Measurements from ENCODE around the gene RANGAP1.

The RANGAP1 gene

DNA sequence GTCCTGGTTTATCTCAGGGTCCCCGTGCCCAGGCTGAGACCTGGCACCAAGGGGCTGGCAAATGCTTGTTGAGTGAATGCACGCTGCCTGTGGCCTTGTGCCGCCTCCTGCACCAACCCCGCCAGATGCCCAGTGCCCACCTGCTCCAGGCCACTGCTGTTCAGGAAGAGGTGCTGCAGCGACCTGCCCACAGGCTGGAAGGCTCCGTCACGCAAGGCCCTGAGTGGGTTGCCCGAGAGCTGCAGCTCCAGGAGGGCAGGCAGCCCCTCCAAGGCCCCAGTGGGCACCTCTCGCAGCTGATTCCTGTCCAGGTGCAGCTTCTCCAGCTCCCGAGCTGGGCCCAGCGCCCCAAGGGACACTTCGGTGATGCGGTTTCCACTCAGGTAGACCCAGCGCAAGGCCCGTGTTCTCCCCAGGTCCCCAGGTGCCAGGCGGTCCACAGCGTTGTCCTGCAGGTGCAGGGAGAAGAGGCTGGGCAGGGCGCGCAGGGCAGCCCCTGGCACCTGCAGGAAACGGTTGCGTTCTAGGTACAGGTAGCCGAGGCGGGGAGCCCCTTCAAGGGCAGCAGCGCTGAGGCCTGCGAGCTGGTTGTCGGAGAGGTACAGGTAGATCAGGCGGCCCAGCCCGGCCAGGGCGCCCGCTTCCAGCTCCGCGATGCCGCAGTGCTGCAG is 48.8 kb downstream of the RANGAP1 start:
- no peak for DNase-seq

DNA sequence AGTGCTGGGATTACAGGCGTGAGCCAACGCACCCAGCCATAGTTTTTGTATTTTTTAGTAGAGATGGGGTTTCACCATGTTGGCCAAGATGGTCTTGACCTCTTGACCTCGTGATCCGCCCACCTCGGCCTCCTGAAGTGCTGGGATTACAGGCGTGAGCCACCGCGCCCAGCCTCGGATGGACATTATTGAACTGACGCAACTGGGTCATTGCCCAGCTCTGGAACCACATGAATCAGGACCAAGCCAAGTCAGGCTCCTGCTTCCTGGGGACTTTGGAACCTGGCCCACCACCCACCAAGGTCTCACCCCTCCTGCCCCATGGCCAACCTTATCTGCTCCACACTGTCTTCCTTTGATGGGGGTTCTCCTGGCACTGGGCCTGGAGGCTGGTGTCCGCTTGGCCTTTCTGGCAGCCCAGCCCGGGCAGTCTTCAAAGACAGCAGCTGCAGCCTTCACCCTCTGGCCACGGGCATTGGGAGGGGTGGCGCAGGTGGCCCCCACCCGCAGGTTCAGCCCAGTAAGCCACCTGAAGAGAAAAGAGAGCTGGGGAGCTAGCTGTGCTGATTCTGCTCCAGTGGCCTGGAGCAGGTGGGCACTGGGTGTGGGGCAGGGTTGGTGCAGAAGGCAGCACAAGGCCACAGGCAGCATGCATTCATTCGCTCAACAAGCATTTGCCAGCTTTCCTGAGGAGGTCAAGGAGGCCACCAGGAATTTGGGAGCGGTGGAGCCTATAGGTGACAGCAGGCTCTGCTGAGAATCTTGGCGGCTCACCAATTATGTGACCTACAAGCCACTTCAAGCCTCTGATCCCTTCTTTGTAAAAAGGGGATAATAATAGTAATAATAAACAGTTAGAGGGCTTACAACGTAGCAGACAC is 50.9 kb downstream of the RANGAP1 start:
- no peak for DNase-seq

DNA sequence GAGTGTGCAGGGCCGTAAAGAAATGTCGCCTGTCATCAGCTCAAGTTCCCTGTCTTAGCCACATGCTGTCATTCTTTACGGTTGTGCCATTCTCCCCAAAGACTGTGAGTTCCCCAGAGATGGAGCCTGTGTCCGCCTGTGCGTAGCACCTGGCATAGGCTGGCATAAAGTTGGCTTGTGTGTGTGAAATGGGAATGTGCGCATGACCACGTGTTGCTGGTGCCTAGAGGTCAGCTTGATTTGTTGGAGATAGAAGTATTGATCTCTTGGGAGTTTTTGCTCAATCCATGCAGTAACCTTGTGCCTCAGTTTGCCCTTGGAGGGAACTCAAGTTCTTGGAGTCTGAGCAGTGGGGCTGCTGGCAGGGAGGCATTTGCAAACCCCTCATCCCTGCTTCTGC is 54.6 kb downstream of the RANGAP1 start:
- no peak for DNase-seq

DNA sequence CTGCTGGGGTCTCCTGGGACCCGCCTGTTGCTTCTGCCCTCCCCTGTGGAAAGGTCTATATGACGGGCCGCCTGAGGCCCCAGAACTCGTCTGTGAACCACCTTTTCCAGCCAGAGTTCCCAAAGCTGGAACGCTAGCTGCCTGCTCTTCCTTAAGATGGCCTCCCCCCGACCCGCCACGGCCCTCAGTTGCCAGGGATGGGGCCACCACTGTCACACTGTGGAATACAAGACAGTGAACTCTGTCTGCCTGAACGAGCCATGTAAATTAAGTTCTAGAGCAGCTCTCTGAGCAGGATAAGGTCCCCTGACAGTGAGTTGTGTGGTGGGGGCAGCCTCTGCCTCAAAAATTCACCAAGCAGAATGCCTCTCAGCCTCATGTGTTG is 55.6 kb downstream of the RANGAP1 start:
- DNase-seq: no peak

DNA sequence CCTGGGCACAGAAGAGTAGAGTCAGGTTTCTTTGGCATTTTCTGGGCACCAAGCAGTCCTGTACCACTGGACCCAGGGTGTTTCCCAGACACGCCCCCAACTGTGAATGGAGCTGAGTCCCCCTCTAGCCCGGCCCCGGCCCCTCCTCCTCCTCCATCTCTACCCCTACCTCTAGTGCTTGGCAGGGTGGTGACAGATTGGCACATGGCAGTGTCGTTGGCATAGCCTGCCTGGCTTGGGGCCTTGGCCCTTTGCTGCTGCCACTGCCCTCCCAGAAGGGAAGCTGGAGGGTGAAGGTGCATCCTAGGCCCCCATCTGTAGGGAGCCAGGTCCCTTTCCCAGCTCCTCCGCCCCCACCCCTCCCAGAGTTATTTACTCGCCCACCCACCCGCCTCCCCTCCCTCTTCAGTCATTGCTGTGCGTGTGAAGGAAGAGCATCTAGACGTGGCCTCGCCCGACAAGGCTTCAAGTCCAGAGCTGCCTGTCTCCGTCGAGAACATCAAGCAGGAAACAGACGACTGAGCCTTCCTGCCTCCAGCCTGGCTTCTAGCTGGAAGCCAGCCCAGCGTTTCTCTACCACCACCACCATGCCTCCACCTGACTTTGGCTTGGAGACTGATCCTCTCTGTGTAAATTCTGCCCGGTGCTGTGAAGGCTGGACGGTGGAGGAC is 56.1 kb downstream of the RANGAP1 start:
- no peak for DNase-seq

DNA sequence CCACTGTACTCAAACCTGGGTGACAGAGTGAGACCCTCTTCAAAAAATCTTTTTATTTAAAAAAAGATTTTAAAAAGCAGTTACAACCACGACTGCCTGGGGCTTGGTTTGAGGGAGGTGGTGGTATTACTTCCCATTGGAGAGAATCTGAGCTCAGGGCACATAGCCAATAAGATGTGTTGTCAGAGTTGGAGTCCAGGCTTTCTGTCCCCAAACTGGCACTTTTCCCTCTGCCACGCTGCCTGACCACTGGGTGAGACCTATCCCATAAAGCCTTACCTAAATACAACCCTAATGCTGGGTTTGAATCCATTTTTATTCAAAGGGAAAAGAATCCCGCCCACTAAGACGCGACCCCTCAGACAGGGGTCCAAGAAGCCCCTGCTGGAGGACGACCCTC is 56.8 kb downstream of the RANGAP1 start:
- DNase-seq: no peak

DNA sequence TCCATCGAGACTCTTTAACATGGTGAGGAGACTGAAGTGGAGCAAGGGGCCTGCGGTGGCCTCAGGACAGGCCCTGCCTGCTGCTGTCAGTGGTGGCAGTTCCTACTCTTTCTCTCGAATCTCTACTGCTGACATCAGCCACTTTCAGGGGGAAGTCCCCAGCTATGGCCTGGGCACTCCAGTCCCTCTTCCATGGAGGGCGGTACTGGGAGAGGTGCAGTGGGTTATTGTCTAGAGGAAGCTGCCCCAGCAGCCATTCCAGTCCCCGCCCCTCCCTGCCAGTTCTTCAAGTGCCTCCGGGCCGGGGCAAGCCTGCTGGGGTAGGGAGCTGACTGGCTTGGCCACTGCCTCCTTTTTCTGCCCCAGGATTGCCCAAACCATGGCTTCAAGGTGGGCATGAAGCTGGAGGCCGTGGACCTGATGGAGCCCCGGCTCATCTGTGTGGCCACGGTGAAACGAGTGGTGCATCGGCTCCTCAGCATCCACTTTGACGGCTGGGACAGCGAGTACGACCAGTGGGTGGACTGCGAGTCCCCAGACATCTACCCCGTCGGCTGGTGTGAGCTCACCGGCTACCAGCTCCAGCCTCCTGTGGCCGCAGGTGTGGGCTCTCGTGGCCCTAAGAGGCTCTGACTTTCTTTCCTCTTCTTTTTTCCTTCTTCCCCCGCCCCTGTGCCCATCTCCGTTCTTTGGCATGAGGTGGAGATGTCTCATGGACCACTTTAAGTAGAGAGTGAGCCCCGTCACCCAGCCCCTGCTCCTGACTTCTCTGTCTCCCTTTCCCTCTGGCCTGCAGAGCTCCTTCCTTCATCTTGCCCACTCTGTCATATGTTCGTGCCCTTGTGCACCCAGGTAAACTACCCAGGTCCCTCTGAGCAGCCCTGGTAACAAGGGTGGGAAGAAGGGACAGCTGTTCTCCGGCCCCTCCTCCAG is 59.0 kb downstream of the RANGAP1 start:
- DNase-seq: no peak

DNA sequence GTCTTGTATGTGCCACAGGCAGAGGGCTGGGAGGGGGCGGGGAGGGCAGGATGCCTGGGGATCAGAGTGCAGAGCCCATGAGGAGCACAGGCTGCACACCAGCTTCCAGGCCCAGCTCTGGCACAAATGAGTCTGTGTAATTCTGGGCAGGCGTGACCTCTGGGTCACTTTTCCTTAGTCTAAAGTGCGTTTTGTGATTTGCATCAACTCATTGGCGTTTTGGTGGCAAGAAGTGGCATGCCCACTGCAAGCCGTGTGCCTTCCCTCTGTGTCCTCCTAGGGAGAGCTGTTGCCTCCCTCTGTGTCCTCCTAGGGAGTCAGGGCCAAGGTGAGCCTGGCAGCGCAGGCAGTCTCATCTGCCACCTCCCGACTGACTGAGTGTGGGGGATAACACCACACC is 62.5 kb downstream of the RANGAP1 start:
- DNase-seq: no peak

DNA sequence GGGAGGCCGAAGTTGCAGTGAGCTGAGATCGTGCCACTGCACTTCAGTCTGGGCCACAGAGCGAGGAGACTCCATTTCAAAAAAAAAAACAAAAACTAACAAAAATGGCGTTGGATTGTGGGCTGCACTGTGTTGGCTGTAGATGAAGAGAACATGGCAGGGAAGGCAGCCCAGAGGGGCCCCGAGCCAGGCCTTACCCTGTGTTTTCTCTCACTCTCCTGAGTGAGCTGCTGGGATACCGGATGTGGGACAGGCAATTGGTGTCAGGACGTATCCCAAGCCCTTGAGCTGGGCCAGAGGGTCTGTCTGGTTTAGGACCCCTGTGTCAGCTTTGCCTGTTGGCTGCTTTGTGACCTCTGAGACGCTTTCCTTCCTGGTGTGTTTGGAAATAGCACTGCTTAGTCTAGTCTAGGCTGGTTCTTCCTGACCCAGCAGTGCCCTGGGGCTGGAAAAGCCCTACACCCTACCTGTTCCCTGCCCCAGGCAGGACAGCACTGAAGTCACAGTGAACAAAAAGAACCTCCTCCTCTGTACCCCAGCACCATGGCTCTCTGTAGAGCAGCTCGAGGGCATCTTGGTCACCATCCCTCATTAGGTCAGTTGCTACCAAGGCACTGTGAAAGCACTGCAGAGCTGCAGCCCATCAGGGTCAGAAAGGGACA is 63.0 kb downstream of the RANGAP1 start:
- no peak for DNase-seq

DNA sequence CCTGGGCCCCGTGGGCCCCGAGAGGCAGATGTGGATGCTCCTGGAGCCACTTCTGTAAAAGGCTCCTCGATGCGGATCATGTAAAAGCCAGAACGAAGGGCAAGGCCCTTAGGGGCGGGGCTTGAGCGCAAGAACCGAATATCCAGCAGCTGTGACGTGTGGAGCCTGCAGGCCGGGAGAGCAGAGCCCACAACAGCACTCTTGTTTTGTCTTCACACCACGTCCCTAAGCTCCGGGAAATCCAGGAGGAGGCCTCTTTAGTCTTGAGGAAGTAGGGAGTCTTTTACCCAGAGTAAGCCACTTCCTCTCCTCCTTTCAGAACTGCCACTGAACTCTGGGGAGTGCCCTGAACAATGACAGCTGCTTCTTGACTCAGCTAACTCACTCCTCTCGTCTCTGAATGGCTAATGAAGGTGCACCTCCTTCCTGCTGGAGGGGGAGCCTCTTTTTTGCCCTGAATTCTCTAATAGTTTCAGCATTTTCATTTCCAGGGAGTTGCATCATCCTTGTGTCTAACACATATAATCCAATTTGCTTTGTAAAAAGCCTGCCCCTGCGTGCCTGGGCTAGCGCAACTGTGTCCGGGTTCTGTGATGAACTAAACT is 68.3 kb downstream of the RANGAP1 start:
- DNase-seq: peak; percentile 46

DNA sequence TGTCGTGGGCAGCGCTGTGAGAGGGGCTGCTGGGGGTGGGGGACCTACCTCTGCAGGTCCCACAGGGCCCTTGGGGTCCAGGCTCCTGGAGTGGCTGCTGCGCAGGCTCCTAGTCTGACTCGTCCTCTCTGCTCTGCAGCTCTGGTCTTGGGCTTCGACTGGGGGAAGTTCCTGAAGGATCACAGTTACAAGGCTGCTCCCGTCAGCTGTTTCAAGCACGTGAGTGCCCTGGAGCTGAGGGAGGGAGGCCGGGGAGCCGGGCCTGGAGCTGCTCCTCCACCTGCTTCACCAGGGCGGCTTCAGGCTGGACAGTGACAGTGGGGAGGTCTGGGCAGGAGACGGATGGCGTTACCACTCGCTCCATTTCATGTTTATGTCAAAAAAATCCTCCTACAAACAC is 69.0 kb downstream of the RANGAP1 start:
- no peak for DNase-seq

DNA sequence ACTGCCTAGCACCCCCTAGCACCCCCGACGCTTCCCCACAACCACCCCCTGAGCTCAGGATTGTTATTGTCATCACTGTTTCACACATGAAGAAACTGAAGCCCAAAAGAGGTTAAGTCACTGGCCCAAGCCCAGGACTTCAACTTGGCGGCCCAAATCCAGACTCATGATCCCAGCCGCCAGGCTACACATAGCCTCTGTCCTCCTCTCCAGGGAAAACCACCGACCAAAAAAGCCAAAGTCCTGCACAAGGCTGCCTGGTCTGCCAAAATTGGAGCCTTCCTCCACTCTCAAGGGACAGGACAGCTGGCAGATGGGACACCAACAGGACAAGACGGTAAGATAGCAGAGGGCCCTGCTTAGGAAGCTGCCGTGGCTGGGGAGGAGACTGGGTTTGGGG is 70.1 kb downstream of the RANGAP1 start:
- DNase-seq: no peak

DNA sequence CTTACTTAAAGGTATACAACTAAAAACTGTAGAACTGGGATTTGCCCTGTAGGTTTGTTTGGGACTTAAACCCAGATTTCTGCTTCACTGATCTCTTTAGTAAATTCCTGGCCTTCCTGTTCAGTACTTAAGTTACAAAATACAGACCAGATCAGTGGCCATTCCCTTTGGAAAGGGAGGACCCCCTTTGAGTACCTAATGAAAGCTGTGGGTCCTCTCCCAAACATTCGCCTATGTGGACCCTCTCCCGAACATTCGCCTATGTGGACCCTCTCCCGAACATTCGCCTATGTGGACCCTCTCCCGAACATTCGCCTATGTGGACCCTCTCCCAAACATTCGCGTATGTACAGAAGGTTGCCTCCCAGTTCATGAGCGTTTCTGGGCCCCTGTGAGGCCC is 70.6 kb downstream of the RANGAP1 start:
- no peak for DNase-seq

DNA sequence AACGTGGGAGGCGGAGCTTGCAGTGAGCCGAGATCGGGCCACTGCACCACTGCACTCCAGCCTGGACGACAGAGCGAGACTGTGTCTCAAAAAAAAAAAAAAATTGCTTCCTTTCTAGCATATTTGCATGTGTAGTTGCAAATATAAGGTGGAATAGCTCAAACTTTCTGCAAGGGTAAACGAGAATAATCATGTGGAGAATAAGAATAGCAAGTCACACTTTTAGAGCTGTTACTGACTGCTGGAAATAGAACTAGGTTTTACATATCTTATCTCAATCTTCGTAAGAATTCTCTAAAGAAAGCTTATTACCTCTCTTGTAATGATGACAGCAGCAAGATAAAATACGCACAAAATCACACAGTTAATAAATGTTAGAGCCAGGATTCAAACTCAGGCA is 79.3 kb downstream of the RANGAP1 start:
- no peak for DNase-seq

DNA sequence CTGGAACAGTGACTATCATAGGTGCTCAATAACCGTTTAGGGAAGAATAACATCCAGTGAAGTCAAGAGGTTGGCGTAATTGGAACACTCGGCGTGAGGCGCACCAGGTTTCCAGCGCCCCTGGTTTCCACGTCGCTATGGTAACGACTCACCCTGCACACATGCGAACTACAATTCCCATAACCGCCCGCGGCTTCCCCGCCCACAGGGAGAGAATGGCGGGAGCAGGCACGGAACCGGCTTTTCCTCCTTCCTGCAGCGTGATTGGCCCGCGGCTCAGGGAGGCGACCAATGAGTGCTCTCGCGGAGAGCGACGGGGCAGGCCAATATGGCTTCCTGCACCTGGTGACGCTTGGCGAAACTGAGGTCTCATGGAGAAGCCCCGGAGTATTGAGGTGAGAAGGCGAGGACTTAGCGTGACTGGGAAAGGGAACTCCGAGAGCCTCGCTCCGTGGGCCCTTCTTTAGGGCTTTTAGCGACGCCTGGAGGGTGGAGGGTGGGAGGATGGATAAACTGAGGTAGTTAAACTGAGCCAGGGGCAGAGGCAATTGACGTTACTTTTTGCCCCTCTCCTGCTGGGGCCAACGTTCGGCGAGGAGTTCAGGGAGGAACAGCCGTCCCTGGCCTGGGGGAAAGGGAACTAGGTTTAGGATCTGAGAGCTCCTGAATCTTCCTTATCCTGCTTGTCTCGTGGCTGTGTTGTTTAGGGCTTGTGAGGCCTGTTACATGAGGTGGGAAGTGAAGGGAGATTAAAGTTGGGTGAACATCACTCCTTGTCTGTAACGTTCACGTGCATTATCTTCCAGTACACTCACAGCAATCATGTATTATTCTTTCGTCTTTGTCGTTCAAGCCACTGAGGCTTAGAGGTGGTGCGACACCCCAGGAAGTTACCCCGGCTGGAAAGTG is 80.7 kb downstream of the RANGAP1 start, which contains the start of gene L3MBTL2:
TSS of gene L3MBTL2 (plus strand) at position 321 of the 909 bp plus-strand sequence. CDS start at position 372, 51 bp downstream.
- DNase-seq: peak; percentile 80

DNA sequence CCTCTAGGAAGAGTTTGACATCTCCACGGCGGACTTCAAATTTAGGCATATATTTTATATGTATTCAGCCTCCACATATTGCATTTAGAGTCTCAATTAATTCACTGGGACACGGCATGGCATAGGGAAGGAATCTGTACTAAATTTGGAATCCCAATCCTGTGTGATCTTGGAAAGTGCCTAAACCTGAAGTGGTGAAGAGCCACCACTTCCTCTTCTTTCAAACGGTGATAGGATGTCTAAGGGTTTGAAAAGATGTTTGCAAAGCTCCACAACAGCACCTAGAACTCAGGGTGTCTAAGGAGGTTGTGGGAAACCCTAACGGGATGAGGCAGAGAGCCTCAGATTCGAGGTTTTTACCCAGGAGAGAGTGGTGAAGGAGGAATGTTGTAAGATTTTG is 81.9 kb downstream of the RANGAP1 start:
- DNase-seq: no peak

DNA sequence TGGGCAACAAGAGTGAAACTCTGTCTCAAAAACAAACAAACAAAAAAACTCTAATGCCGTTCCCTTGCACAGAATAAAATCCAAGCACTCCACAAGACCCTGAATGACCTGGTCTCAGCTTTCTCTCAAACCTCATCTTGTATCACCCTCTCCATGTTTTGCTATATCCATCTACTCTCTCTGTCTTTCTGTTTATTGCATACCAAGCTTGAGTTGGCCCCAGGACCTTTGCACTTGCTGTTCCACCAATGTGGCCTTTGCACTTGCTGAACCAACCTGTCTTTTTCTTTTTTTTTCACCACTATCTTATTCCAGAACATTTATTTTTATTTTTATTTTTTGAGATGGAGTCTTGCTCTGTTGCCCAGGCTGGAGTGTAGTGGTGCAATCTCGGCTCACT is 82.9 kb downstream of the RANGAP1 start:
- no peak for DNase-seq

DNA sequence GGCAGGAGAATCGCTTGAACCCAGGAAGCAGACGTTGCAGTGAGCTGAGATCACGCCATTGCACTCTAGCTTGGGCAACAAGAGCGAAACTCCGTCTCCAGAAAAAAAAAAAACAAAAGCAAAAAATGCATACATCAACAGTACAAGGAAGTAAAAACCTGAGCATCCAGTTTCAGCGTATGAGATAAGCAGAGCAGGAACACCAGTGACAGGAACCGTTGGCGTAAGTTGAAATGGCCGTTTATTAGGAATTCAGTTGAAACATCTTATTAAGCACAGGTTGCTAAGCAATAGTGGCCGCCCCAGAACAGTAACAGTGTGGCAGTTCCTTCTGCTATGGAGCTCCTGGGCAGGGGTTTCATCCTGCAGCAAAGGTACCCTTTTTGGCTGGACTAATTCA is 84.8 kb downstream of the RANGAP1 start:
- DNase-seq: no peak

DNA sequence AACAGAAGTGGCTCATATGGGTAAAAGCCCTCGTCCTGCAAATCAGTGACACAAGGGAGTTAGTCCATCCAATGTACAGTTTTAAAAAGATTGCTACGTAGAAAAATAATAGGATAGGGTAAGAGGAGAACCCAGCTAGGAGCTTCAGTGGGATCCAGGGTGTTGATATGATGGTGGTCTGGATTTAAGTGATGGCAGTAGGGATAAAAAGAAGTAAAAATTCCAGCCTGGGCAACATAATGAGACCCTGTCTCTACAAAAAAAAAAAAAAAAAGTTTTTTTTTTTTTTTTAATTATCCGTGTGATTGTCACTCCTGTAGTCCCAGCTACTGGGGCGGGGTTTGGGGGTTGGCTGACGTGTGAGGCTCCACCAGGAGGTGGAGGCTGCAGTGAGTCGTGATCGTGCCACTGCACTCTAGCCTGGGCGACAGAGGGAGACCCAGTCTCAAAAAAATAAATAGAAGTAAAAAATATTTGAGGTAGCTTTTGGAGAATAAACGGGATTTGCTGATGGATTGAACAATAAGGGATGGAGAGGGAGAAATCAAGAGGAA is 87.9 kb downstream of the RANGAP1 start:
- no peak for DNase-seq
